ENCODE data around the gene LRRC23. TPM values are rescaled to one million over a fixed set of nuclear protein-coding genes. Genes with fewer than 3 reads are reported as not detected.
"Not testable (repeated sequence)": the region's sequence is repeated elsewhere in the genome, so short reads cannot be mapped to it uniquely, and the experiment has no call there.

Gene LRRC23
- total RNA-seq, 4 donors from 2014 or later = 4.3 to 15.8 (median 8.5) TPM

DNA sequence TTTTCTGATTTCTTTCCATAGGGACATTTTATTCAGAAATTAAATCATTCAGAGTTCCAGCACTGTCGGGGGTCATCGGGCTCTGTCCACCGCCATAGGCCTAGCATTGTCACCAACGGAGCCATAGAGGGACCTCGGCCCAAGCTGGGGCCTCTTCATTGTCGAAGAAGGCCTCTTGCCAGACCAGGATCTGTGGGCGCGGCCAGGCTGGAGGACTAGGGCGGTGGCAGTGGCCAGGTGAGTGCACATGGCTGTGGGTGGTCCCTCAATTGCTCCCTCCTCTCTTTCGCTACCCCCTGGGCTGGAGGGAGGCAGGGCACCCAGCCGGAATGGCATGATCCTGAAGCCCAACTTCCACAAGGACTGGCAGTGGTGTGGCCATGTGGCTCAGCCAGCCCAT, 20.9 kb upstream of the LRRC23 start:
- no peak overlapping the region for H3K27ac ChIP-seq
- no peak for TF ChIP-seq POLR2AphosphoS5 (IDR thresholded peaks at IDR 0.05)
- TF ChIP-seq EP300 (IDR thresholded peaks at IDR 0.05) = no peak
- TF ChIP-seq POLR2A (IDR thresholded peaks at IDR 0.05) = no peak
- TF ChIP-seq, protein P1, sequence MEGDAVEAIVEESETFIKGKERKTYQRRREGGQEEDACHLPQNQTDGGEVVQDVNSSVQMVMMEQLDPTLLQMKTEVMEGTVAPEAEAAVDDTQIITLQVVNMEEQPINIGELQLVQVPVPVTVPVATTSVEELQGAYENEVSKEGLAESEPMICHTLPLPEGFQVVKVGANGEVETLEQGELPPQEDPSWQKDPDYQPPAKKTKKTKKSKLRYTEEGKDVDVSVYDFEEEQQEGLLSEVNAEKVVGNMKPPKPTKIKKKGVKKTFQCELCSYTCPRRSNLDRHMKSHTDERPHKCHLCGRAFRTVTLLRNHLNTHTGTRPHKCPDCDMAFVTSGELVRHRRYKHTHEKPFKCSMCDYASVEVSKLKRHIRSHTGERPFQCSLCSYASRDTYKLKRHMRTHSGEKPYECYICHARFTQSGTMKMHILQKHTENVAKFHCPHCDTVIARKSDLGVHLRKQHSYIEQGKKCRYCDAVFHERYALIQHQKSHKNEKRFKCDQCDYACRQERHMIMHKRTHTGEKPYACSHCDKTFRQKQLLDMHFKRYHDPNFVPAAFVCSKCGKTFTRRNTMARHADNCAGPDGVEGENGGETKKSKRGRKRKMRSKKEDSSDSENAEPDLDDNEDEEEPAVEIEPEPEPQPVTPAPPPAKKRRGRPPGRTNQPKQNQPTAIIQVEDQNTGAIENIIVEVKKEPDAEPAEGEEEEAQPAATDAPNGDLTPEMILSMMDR (IDR thresholded peaks at IDR 0.05) = no peak
- no peaks in the 10 kb centered on the region for H3K4me1 ChIP-seq
- H3K4me3 ChIP-seq = no peak overlapping the region
- WGBS = 91% methylated on average over 10 of the region's 11 CpGs
- no peak for DNase-seq (ENCODE audit: low spot score in 2 of 2)
- H3K9me3 ChIP-seq = no peaks in the 10 kb centered on the region
- no peaks in the 10 kb centered on the region for H3K27me3 ChIP-seq
- H3K36me3 ChIP-seq = peaks cover 12% of the 10 kb centered on the region

DNA sequence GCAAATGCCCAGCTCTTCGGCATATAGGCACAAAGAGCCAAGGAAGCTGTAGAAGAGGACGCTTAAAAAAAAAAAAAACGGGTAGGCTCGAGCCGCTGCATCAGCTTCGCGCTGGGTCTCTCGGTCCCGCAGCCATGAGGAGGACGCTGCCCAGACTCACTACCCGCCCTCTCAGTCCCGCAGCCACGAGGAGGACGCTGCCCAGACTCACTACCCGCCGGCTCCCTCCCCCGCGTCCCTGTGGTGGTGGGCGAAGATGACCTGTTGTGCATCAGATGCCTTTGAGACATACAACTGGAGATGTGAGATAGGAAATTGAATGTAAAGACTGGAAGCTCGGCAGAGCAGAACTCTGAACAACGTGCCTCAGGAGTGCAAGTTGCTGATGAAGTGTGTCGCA, 20.1 kb upstream of the LRRC23 start:
- H3K27me3 ChIP-seq = no peaks in the 10 kb centered on the region
- TF ChIP-seq, protein P1 (IDR thresholded peaks at IDR 0.05) = no peak
- TF ChIP-seq POLR2AphosphoS5 (IDR thresholded peaks at IDR 0.05) (no peak), POLR2A (IDR thresholded peaks at IDR 0.05) (no peak)
- no peak for DNase-seq (ENCODE audit: low spot score in 2 of 2)
- peaks cover 12% of the 10 kb centered on the region for H3K36me3 ChIP-seq
- no peaks in the 10 kb centered on the region for H3K4me1 ChIP-seq
- no peak overlapping the region for H3K27ac ChIP-seq
- no peak overlapping the region for H3K4me3 ChIP-seq
- H3K9me3 ChIP-seq = no peaks in the 10 kb centered on the region
- 77% methylated on average over 22 of the region's 22 CpGs for WGBS

DNA sequence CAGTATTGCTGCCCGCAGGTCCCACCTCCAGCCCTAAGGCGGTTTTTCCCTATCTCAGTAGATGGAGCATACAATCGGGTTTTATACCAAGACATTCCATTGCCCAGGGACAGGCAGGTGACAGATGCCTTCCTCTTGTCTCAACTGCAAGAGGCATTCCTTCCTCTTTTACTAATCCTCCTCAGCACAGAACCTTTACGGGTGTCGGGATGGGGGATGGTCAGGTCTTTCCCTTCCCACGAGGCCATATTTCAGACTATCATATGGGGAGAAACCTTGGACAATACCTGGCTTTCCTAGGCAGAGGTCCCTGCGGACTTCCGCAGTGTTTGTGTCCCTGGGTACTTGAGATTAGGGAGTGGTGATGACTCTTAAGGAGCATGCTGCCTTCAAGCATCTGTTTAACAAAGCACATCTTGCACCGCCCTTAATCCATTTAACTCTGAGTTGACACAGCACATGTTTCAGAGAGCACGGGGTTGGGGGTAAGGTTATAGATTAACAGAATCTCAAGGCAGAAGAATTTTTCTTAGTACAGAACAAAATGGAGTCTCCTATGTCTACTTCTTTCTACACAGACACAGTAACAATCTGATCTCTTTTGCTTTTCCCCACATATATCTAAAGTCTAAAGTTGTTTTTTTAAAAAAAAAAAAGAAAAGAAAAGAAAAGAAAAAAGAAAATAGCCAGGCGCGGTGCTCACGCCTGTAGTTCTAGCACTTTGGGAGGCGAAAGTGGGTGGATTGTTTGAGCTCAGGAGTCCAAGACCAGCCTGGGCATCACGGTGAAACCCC, 18.2 kb upstream of the LRRC23 start:
- not testable (repeated sequence) for H3K9me3 ChIP-seq; H3K4me1 ChIP-seq; DNase-seq (ENCODE audit: low spot score in 2 of 2); H3K27me3 ChIP-seq; H3K27ac ChIP-seq; H3K4me3 ChIP-seq
- peaks cover 12% of the 10 kb centered on the region for H3K36me3 ChIP-seq
- 73% methylated on average over 13 of the region's 15 CpGs for WGBS

DNA sequence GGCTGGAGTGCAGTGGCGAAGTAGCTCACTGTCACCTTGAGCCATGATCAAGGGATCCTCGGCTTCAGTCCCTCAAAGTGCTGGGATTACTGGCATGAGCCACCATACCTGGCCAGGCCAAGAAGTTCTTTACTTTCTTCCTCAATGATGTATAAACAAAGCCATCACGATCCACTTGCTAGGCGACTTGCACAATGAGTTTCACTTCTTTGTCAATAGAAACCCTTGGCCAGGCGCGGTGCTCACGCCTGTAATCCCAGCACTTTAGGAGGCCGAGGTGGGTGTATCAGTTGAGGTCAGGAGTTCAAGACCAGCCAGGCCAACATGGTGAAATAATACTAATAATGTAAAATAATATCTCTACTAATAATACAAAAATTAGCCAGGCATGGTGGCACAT, 17.2 kb upstream of the LRRC23 start:
- TF ChIP-seq POLR2A (IDR thresholded peaks at IDR 0.05) = no peak
- no peak for TF ChIP-seq EP300 (IDR thresholded peaks at IDR 0.05)
- TF ChIP-seq, protein P1 (IDR thresholded peaks at IDR 0.05) = no peak
- TF ChIP-seq POLR2AphosphoS5 (IDR thresholded peaks at IDR 0.05) = no peak
- no peak overlapping the region for H3K27ac ChIP-seq
- DNase-seq (ENCODE audit: low spot score in 2 of 2) = no peak
- H3K4me1 ChIP-seq = peaks cover 13% of the 10 kb centered on the region
- H3K36me3 ChIP-seq = peaks cover 12% of the 10 kb centered on the region
- H3K27me3 ChIP-seq = no peaks in the 10 kb centered on the region
- 85% methylated on average over 8 of the region's 8 CpGs for WGBS
- no peak overlapping the region for H3K4me3 ChIP-seq
- H3K9me3 ChIP-seq = no peaks in the 10 kb centered on the region

DNA sequence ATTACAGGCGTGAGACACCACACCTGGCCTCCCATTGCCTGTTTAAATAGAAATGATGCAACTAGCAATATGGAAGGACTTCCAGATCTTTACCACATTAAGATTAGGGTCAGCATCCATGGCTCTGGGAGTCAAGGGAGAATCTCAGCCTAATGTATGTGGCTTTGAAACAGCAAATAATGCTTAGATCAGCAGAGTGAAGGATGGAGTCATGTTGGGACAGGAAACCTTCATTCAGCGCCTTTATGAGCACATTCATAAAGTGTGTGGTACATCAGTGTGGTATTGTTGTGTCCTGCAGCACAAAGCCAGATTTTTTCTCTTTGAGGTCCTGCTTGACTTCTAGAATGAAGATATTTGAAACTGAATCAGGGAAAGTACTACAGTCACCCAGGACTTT, 16.3 kb upstream of the LRRC23 start:
- DNase-seq (ENCODE audit: low spot score in 2 of 2) = no peak
- WGBS = 88% methylated on average over 2 of the region's 2 CpGs
- Histone ChIP-seq H3K27me3 (no peaks in the 10 kb centered on the region), H3K27ac (no peak overlapping the region), H3K9me3 (no peaks in the 10 kb centered on the region), H3K4me3 (no peak overlapping the region), H3K4me1 (peaks cover 13% of the 10 kb centered on the region), H3K36me3 (peaks cover 12% of the 10 kb centered on the region)
- TF ChIP-seq, protein P1 (IDR thresholded peaks at IDR 0.05) = no peak

DNA sequence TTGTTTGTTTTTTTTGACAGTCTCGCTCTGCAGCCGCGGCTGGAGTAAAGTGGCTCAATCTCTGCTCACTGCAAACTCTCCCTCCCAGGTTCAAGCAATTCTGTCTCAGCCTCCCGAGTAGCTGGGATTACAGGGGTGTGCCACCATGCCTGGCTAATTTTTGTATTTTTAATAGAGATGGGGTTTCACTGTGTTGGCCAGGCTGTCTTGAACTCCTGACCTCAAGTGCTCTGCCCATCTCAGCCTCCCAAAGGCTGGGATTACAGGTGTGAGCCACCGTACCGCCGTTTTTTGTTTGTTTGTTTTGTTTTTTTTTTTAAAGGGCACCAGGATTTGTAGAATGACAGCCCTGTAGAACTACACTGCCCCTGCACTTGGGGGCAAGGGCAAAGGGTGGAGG, 15.8 kb upstream of the LRRC23 start:
- not testable (repeated sequence) for DNase-seq (ENCODE audit: low spot score in 2 of 2); H3K36me3 ChIP-seq; H3K27me3 ChIP-seq; H3K9me3 ChIP-seq; H3K27ac ChIP-seq; H3K4me3 ChIP-seq
- H3K4me1 ChIP-seq = peaks cover 13% of the 10 kb centered on the region
- WGBS = 78% methylated on average over 7 of the region's 7 CpGs

DNA sequence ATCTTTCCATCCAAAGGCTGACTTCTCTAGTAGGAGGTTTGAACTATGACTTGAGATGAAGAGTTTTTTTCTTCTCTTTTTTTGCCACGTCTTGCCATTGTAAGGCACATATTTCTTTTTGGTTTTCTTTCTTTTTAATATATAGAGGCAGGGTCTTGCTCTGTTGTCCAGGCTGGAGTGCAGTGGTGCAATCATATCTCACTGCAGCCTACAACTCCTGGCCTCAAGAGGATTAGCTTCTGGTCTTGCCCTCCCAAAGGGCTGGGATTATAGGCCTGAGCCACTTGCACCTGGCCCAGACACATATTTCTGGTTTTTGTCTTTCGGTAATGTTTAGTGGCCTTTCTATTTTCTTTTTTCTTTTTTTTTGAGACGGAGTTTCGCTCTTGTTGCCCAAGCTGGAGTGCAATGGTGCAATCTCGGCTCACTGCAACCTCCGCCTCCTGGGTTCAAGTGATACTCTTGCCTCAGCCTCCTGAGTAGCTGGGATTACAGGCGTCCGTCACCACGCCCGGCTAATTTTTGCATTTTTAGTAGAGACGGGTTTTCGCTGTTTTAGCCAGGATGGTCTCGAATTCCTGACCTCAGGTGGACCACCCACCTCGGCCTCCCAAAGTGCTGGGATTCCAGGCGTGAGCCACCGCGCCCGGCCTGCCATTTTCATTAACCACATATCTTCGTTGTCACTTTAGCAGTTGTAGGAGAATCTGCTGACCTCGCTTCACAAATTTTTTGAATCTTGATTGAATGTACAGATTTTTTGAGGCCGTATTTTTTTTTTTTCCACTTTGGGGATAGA, 14.6 kb upstream of the LRRC23 start:
- Histone ChIP-seq H3K27ac (peak overlapping the region; percentile 83), H3K4me1 (peaks cover 13% of the 10 kb centered on the region), H3K4me3 (peak overlapping the region; percentile 55)
- not testable (repeated sequence) for H3K9me3 ChIP-seq; DNase-seq (ENCODE audit: low spot score in 2 of 2); H3K27me3 ChIP-seq; H3K36me3 ChIP-seq
- 93% methylated on average over 21 of the region's 21 CpGs for WGBS

Data from suprapubic skin (tissue), 4 donors.